Loucy (cell line): ENCODE results near the gene SPAG6.

Experiments
- H2AFZ ChIP-seq: fragments of 200-600 bp; sonication (generic); 2 replicates; pipeline ENCODE4 v1.6.0; 2016; ENCODE audit warnings: antibody characterized with exemption, mild to moderate bottlenecking, low read length, moderate library complexity
- H3F3A ChIP-seq: fragments of 200-600 bp; 2 replicates; pipeline ENCODE4 v1.6.0; 2016; ENCODE audit warnings: antibody characterized with exemption, low read depth, mild to moderate bottlenecking
- H3K27me3 ChIP-seq: fragments of 200-600 bp; sonication (generic); 2 replicates; pipeline ENCODE4 v1.6.1; 2014; ENCODE audit warnings: low read length, mild to moderate bottlenecking; ENCODE audit not compliant: insufficient read depth, poor library complexity, severe bottlenecking
- H3K36me3 ChIP-seq: fragments of 200-600 bp; sonication (generic); 2 replicates; pipeline ENCODE4 v1.6.1; 2016; ENCODE audit warnings: low read length; ENCODE audit not compliant: insufficient read depth
- H3K4me1 ChIP-seq: fragments of 200-600 bp; sonication (generic); 2 replicates; pipeline ENCODE4 v1.5.1; 2014; ENCODE audit warnings: low read length, mild to moderate bottlenecking; ENCODE audit not compliant: insufficient read depth, poor library complexity, severe bottlenecking
- H3K4me2 ChIP-seq: fragments of 200-600 bp; sonication (generic); 2 replicates; pipeline ENCODE4 v1.6.0; 2014; ENCODE audit warnings: antibody characterized with exemption, low read length, low read depth, mild to moderate bottlenecking; ENCODE audit not compliant: poor library complexity, severe bottlenecking
- H3K4me3 ChIP-seq: fragments of 200-600 bp; sonication (generic); 2 replicates; pipeline ENCODE4 v1.5.1; 2014; ENCODE audit warnings: low read length, mild to moderate bottlenecking, mixed read lengths; ENCODE audit not compliant: poor library complexity, severe bottlenecking
- H3K79me2 ChIP-seq: fragments of 200-600 bp; sonication (generic); 2 replicates; pipeline ENCODE4 v1.6.1; 2014; ENCODE audit warnings: low read length; ENCODE audit not compliant: insufficient read depth
- H3K9ac ChIP-seq: fragments of 200-600 bp; sonication (generic); 2 replicates; pipeline ENCODE4 v1.6.0; 2014; ENCODE audit warnings: mild to moderate bottlenecking, low read depth, low read length, moderate library complexity; ENCODE audit not compliant: poor library complexity, severe bottlenecking
- H3K9me2 ChIP-seq: fragments of 200-600 bp; sonication (generic); replicated peaks from 2 replicates; pipeline ENCODE4 v1.6.1; 2016; ENCODE audit warnings: low read depth, low read length, mixed read lengths
- H3K9me3 ChIP-seq: fragments of 200-600 bp; sonication (generic); 2 replicates; pipeline ENCODE4 v1.6.1; 2014; ENCODE audit warnings: mild to moderate bottlenecking, antibody characterized with exemption, low read length, low read depth; ENCODE audit not compliant: insufficient read depth
- H4K20me1 ChIP-seq: fragments of 200-600 bp; sonication (generic); 2 replicates; pipeline ENCODE4 v1.6.0; 2014; ENCODE audit warnings: antibody characterized with exemption, low read length, mild to moderate bottlenecking; ENCODE audit not compliant: insufficient read depth, poor library complexity, severe bottlenecking
- CTCF ChIP-seq: fragments of 200-600 bp; sonication (generic); conservative IDR thresholded peaks from 2 replicates; pipeline ENCODE4 v1.5.1; 2014; ENCODE audit warnings: mild to moderate bottlenecking, antibody characterized with exemption, low read length
- EZH2phosphoT487 ChIP-seq: fragments of 200-600 bp; IDR thresholded peaks from 2 replicates; pipeline ENCODE4 v1.6.1; 2018; ENCODE audit warnings: antibody characterized with exemption, mild to moderate bottlenecking, moderate library complexity, borderline replicate concordance

Gene SPAG6

GRCh38 chr10:22344781-22345300 lies 455 bp upstream of the SPAG6 start:
- H3K27me3 ChIP-seq: no peaks in the 10 kb centered on the region

GRCh38 chr10:22346096-22346661 lies 883 bp downstream of the SPAG6 start:
- peaks cover 17% of the 10 kb centered on the region for H3K79me2 ChIP-seq
- no peaks in the 10 kb centered on the region for H3K36me3 ChIP-seq
- TF ChIP-seq CTCF (no peak), EZH2phosphoT487 (no peak)
- peaks cover 31% of the 10 kb centered on the region for H3K4me1 ChIP-seq
- peaks cover 3% of the 10 kb centered on the region; the same call in 1 of the 2 replicates for H3F3A ChIP-seq
- no peaks in the 10 kb centered on the region for H3K9me2 ChIP-seq
- H4K20me1 ChIP-seq: no peaks in the 10 kb centered on the region
- H2AFZ ChIP-seq: no peak overlapping the region
- H3K9ac ChIP-seq: no peak overlapping the region
- H3K9me3 ChIP-seq: no peaks in the 10 kb centered on the region
- no peak overlapping the region for H3K4me3 ChIP-seq
- no peak overlapping the region for H3K4me2 ChIP-seq
- no peaks in the 10 kb centered on the region for H3K27me3 ChIP-seq

More at GRCh38 chr10:22344781-22345300, 455 bp upstream of the SPAG6 start:
- no peak overlapping the region for H2AFZ ChIP-seq
- H3K4me3 ChIP-seq: peak overlapping the region; percentile 47
- no peaks in the 10 kb centered on the region for H3K9me2 ChIP-seq
- no peaks in the 10 kb centered on the region for H4K20me1 ChIP-seq
- H3K36me3 ChIP-seq: no peaks in the 10 kb centered on the region
- peaks cover 3% of the 10 kb centered on the region; the same call in 1 of the 2 replicates for H3F3A ChIP-seq
- H3K9me3 ChIP-seq: no peaks in the 10 kb centered on the region
- peaks cover 31% of the 10 kb centered on the region for H3K4me1 ChIP-seq
- TF ChIP-seq CTCF (no peak), EZH2phosphoT487 (no peak)
- peak overlapping the region; percentile 90 for H3K9ac ChIP-seq
- peaks cover 21% of the 10 kb centered on the region for H3K79me2 ChIP-seq
- H3K4me2 ChIP-seq: peak overlapping the region; percentile 73

GRCh38 chr10:22349755-22350154 lies 4.5 kb downstream of the SPAG6 start:
- no peak overlapping the region for H2AFZ ChIP-seq

More at GRCh38 chr10:22349755-22350154, 4.5 kb downstream of the SPAG6 start:
- Histone ChIP-seq H3K9ac (no peak overlapping the region), H3K4me3 (no peak overlapping the region), H3F3A (0 out of 2 replicates have a peak, but pooled peaks cover under 1% of the 10 kb centered on the region), H3K27me3 (no peaks in the 10 kb centered on the region), H3K36me3 (no peaks in the 10 kb centered on the region), H3K79me2 (no peaks in the 10 kb centered on the region), H3K4me1 (peaks cover 2% of the 10 kb centered on the region), H3K9me2 (no peaks in the 10 kb centered on the region), H3K4me2 (no peak overlapping the region), H4K20me1 (no peaks in the 10 kb centered on the region), H3K9me3 (no peaks in the 10 kb centered on the region)
- no peak for TF ChIP-seq EZH2phosphoT487
- TF ChIP-seq CTCF: no peak
